ENCODE results near the gene FCHO1. TPM values are rescaled to one million over a fixed set of nuclear protein-coding genes. Genes with fewer than 3 reads are reported as not detected.
A peak's percentile ranks its signal among the peaks of the same experiment; 100 is the strongest.

FCHO1 gene
- total RNA-seq, 1 experiment from 2014 or later = 0.61 TPM

DNA sequence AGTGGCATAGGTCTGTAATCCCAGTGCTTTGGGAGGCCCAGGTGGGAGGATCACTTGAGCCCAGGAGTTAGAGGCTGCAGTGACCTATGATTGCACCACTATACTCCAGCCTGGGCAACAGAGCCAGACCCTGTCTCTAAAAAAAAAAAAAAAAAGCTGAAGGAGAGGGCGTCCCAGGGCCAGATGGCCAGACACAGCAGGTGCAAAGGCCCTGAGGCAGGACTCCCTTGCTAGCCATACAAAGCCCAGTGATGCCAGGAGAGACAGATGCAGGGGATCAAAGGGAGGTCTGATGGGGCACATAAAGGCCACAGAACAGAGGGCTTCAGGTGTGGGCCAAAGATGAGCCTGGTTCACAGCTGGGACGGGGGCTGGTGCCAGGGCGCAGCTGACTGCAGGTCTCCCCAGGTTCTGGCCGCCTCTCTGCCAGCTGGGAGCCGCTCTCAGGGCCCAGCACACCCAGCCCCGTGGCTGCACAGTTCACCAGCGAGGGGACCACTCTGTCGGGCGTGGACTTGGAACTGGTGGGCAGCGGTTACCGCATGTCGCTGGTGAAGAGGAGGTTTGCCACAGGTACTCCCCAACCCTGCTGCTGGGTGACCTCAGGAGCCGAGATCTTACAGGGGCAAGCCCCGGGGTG lies 36.1 kb downstream of the FCHO1 start:
- Mint-ChIP-seq H3K36me3 (ENCODE audit: insufficient read depth, unreplicated experiment) (peaks cover 10% of the 10 kb centered on the region), H3K27me3 (ENCODE audit: unreplicated experiment) (no peaks in the 10 kb centered on the region), H3K4me3 (ENCODE audit: low read depth, unreplicated experiment) (no peak overlapping the region), H3K9me3 (ENCODE audit: low read depth, unreplicated experiment) (no peaks in the 10 kb centered on the region), H3K27ac (ENCODE audit: unreplicated experiment) (no peak overlapping the region), H3K4me1 (ENCODE audit: low read depth, unreplicated experiment) (peaks cover 29% of the 10 kb centered on the region)
- intact Hi-C loops (cut with micrococcal nuclease; ENCODE audit: unreplicated experiment) = no loop called here
- no peak for DNase-seq
- CTCF ChIA-PET = no interaction called here
- BruUV-seq (replicated peaks) = no TSS peak
- TF ChIP-seq, protein P1, sequence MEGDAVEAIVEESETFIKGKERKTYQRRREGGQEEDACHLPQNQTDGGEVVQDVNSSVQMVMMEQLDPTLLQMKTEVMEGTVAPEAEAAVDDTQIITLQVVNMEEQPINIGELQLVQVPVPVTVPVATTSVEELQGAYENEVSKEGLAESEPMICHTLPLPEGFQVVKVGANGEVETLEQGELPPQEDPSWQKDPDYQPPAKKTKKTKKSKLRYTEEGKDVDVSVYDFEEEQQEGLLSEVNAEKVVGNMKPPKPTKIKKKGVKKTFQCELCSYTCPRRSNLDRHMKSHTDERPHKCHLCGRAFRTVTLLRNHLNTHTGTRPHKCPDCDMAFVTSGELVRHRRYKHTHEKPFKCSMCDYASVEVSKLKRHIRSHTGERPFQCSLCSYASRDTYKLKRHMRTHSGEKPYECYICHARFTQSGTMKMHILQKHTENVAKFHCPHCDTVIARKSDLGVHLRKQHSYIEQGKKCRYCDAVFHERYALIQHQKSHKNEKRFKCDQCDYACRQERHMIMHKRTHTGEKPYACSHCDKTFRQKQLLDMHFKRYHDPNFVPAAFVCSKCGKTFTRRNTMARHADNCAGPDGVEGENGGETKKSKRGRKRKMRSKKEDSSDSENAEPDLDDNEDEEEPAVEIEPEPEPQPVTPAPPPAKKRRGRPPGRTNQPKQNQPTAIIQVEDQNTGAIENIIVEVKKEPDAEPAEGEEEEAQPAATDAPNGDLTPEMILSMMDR (IDR thresholded peaks at IDR 0.05; ENCODE audit: unreplicated experiment) = no peak

DNA sequence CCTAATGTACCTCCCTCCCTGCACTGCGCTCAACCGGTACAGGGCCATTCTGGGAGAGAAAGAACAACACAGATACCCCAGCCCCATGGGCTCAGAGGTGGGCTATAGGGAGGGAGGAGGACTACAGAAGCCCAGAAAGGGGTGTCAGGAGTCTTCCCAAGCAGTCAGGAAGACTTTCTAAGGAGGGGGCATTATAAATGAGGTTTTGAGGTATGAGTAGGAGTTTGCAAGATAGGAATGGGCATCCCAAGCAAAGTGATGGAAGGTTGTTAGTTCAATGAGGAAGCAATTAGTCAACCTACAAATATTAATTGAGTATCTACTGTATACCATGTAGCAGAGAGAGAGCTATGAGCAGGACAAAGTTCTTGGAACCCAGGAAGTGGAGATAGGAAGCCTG lies 37.4 kb downstream of the FCHO1 start:
- CTCF ChIA-PET = no interaction called here
- no peaks in the 10 kb centered on the region for H3K27me3 Mint-ChIP-seq (ENCODE audit: unreplicated experiment)
- no peak overlapping the region for H3K27ac Mint-ChIP-seq (ENCODE audit: unreplicated experiment)
- H3K4me1 Mint-ChIP-seq (ENCODE audit: low read depth, unreplicated experiment) = peaks cover 29% of the 10 kb centered on the region
- H3K36me3 Mint-ChIP-seq (ENCODE audit: insufficient read depth, unreplicated experiment) = peaks cover 10% of the 10 kb centered on the region
- intact Hi-C loops (cut with micrococcal nuclease; ENCODE audit: unreplicated experiment) = no loop called here
- DNase-seq = no peak
- TF ChIP-seq, protein P1 (IDR thresholded peaks at IDR 0.05; ENCODE audit: unreplicated experiment) = no peak
- no peaks in the 10 kb centered on the region for H3K9me3 Mint-ChIP-seq (ENCODE audit: low read depth, unreplicated experiment)
- no TSS peak for BruUV-seq (replicated peaks)
- no peak overlapping the region for H3K4me3 Mint-ChIP-seq (ENCODE audit: low read depth, unreplicated experiment)

DNA sequence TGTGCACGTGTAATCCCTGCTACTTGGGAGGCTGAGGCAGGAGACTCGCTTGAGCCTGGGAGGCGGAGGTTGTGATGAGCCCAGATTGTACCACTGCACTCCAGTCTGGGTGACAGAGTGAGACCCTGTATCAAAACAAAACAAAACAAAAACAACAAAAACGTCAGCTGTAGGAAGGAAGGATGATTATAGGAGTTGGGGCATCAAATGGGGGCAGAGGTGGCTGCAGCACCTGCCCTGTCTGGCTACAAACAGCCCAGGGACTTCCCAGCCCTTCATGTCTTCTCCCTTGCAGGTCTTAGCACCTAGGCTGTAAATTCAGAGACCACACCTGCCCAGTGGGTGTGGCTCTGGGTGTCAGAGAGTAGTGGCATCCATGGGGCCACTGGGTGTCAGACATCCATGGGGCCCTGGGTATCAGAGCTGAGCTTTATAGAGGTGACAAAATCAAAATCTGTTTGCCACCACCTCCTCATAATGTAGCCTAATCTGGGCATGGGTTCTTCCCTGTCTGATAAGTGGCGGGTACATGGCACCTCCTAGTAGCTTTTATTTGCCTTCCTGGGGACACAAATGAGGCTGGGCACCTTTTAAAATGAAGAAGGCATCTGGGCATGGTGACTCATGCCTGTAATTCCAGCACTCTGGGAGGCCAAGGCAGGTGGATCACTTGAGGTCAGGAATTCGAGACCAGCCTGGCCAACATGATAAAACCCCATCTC lies 38.9 kb downstream of the FCHO1 start:
- BruUV-seq (replicated peaks) = no TSS peak
- Mint-ChIP-seq H3K4me3 (ENCODE audit: low read depth, unreplicated experiment) (no peak overlapping the region), H3K36me3 (ENCODE audit: insufficient read depth, unreplicated experiment) (peaks cover 15% of the 10 kb centered on the region), H3K27ac (ENCODE audit: unreplicated experiment) (no peak overlapping the region), H3K27me3 (ENCODE audit: unreplicated experiment) (no peaks in the 10 kb centered on the region), H3K4me1 (ENCODE audit: low read depth, unreplicated experiment) (peaks cover 29% of the 10 kb centered on the region), H3K9me3 (ENCODE audit: low read depth, unreplicated experiment) (no peaks in the 10 kb centered on the region)
- DNase-seq = no peak
- CTCF ChIA-PET = interaction anchor here (0.6 kb wide), 1 partner anchor 69 kb away, joined by 5 read pairs; no protein-coding TSS in a partner anchor
- TF ChIP-seq, protein P1 (IDR thresholded peaks at IDR 0.05; ENCODE audit: unreplicated experiment) = no peak
- intact Hi-C loops (cut with micrococcal nuclease; ENCODE audit: unreplicated experiment) = no loop called here

DNA sequence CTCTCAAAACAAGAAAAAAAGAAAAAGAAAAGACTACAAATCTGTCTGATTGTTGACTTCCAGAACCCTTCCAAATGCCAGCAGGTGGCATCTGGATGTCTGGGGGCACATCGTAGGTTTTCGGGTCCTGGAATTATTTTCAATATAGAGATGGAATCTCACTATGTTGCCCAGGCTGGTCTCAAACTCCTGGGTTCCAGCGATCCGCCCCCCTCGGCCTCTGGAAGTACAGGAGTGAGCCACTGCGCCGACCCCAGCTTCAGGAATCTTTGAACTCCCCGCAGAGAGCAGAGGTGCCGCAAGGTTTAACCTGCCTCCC lies 43.1 kb downstream of the FCHO1 start:
- H3K36me3 Mint-ChIP-seq (ENCODE audit: insufficient read depth, unreplicated experiment) = peaks cover 44% of the 10 kb centered on the region
- TF ChIP-seq, protein P1 (IDR thresholded peaks at IDR 0.05; ENCODE audit: unreplicated experiment) = no peak
- CTCF ChIA-PET = interaction anchor here (0.9 to 1.0 kb wide), 2 partner anchors 19 to 61 kb away, joined by 3 to 4 read pairs; no protein-coding TSS in a partner anchor
- H3K27ac Mint-ChIP-seq (ENCODE audit: unreplicated experiment) = peak overlapping the region; percentile 91
- DNase-seq = no peak
- peaks cover 18% of the 10 kb centered on the region for H3K4me1 Mint-ChIP-seq (ENCODE audit: low read depth, unreplicated experiment)
- no peaks in the 10 kb centered on the region for H3K9me3 Mint-ChIP-seq (ENCODE audit: low read depth, unreplicated experiment)
- intact Hi-C loops (cut with micrococcal nuclease; ENCODE audit: unreplicated experiment) = no loop called here
- no peaks in the 10 kb centered on the region for H3K27me3 Mint-ChIP-seq (ENCODE audit: unreplicated experiment)
- TSS peak; percentile 83 for BruUV-seq (replicated peaks)
- peak overlapping the region; percentile 88 for H3K4me3 Mint-ChIP-seq (ENCODE audit: low read depth, unreplicated experiment)

All from Calu3 (cell line).